Calu3 (cell line): ENCODE data around the gene SNX25. TPM values are rescaled to one million over a fixed set of nuclear protein-coding genes. Genes with fewer than 3 reads are reported as not detected.

ENCODE experiments used
- BruUV-seq: library from RNA; stranded (reverse); fragments of 400-500 nt; replicated peaks from 2 replicates; lab custom pipeline; 2021; lab: Mats Ljungman, UMichigan
- CTCF ChIA-PET: fragments of 300-600 bp; sonication (Branson Sonifier 250); formaldehyde crosslinking; loops from one replicate; lab custom pipeline; 2022; ENCODE audit warnings: antibody characterized with exemption; lab: Charles Lee
- DNase-seq: peaks from one replicate; pipeline ENCODE4 v3.0.0; 2022
- H3K27ac Mint-ChIP-seq: one replicate; pipeline ENCODE4 v1.8.0; 2022; ENCODE audit warnings: mixed read lengths; ENCODE audit not compliant: unreplicated experiment
- H3K27me3 Mint-ChIP-seq: one replicate; pipeline ENCODE4 v1.8.0; 2022; ENCODE audit warnings: mixed read lengths; ENCODE audit not compliant: unreplicated experiment
- H3K36me3 Mint-ChIP-seq: one replicate; pipeline ENCODE4 v1.8.0; 2022; ENCODE audit warnings: mild to moderate bottlenecking, moderate library complexity, mixed read lengths; ENCODE audit not compliant: insufficient read depth, unreplicated experiment
- H3K4me1 Mint-ChIP-seq: one replicate; pipeline ENCODE4 v1.8.0; 2022; ENCODE audit warnings: mild to moderate bottlenecking, low read depth, mixed read lengths; ENCODE audit not compliant: unreplicated experiment
- H3K4me3 Mint-ChIP-seq: one replicate; pipeline ENCODE4 v1.8.0; 2022; ENCODE audit warnings: mild to moderate bottlenecking, low read depth, moderate library complexity, mixed read lengths; ENCODE audit not compliant: unreplicated experiment
- H3K9me3 Mint-ChIP-seq: one replicate; pipeline ENCODE4 v1.8.0; 2022; ENCODE audit warnings: low read depth, mixed read lengths; ENCODE audit not compliant: unreplicated experiment
- CTCF ChIP-seq: fragments of 200-600 bp; IDR thresholded peaks from one replicate; pipeline ENCODE4 v1.8.0; 2022; ENCODE audit warnings: antibody characterized with exemption; ENCODE audit not compliant: unreplicated experiment
- intact Hi-C: fragments of 100-400 bp; cut with micrococcal nuclease; formaldehyde crosslinking; loops from one replicate; pipeline ENCODE4 v1.10.0; 2022; ENCODE audit not compliant: unreplicated experiment
- total RNA-seq: library from RNA; stranded (reverse); gene quantifications from 2 replicates; pipeline ENCODE4 v1.2.3, GENCODE V29; 2022

SNX25 gene
- total RNA-seq, 1 experiment from 2014 or later, result 16.1 TPM

- Mint-ChIP-seq H3K27me3 (no peaks in the 10 kb centered on the region), H3K4me1 (peaks cover 8% of the 10 kb centered on the region), H3K4me3 (peak overlapping the region; percentile 72), H3K9me3 (no peaks in the 10 kb centered on the region), H3K27ac (no peak overlapping the region), H3K36me3 (peaks cover 20% of the 10 kb centered on the region)
- intact Hi-C loops, result loop anchor here (5.0 kb wide), 1 partner anchor 192 kb away; the partner anchor contains the start of gene CFAP97
- DNase-seq, result no peak
- TF ChIP-seq CTCF, result no peak
- CTCF ChIA-PET, result no interaction called here
- no TSS peak for BruUV-seq
Observed at GRCh38 chr4:185394568-185395237, 185.3 kb downstream of the SNX25 start.

GRCh38 chr4:185395238-185395955 lies 186.0 kb downstream of the SNX25 start, which contains the start of gene LRP2BP:
LRP2BP (minus strand) TSS chr4:185395924; CDS start chr4:185378186, 17,738 bp downstream.
- H3K27me3 Mint-ChIP-seq, result no peaks in the 10 kb centered on the region
- H3K27ac Mint-ChIP-seq, result peak within 1 kb of the TSS; percentile 93
- H3K4me1 Mint-ChIP-seq, result peaks cover 8% of the 10 kb centered on the region
- DNase-seq, result no peak
- peak within 1 kb of the TSS; percentile 72 for H3K4me3 Mint-ChIP-seq
- peaks cover 20% of the 10 kb centered on the region for H3K36me3 Mint-ChIP-seq
- intact Hi-C loops, result loop anchor here (5.0 kb wide), 1 partner anchor 193 kb away; the partner anchor contains the start of gene CFAP97
- TF ChIP-seq CTCF, result no peak
- CTCF ChIA-PET, result no interaction called here
- H3K9me3 Mint-ChIP-seq, result no peaks in the 10 kb centered on the region
- TSS peak; percentile 72 for BruUV-seq

- no TSS peak for BruUV-seq
- H3K9me3 Mint-ChIP-seq, result no peaks in the 10 kb centered on the region
- intact Hi-C loops, result loop anchor here (5.0 kb wide), 1 partner anchor 194 kb away; the partner anchor contains the start of gene CFAP97
- TF ChIP-seq CTCF, result no peak
- H3K27ac Mint-ChIP-seq, result peak overlapping the region; percentile 93
- H3K27me3 Mint-ChIP-seq, result no peaks in the 10 kb centered on the region
- H3K36me3 Mint-ChIP-seq, result peaks cover 23% of the 10 kb centered on the region
- peak overlapping the region; percentile 72 for H3K4me3 Mint-ChIP-seq
- peak; percentile 95 for DNase-seq
- CTCF ChIA-PET, result interaction anchor here (0.5 to 1.6 kb wide), 2 partner anchors 169 to 311 kb away, joined by 3 read pairs; no protein-coding TSS in a partner anchor
- H3K4me1 Mint-ChIP-seq, result peaks cover 8% of the 10 kb centered on the region
Observed at GRCh38 chr4:185395956-185396723, 186.7 kb downstream of the SNX25 start.

- Mint-ChIP-seq H3K9me3 (no peaks in the 10 kb centered on the region), H3K27me3 (no peaks in the 10 kb centered on the region), H3K4me1 (peaks cover 8% of the 10 kb centered on the region), H3K27ac (peak within 1 kb of the TSS; percentile 93), H3K4me3 (peak within 1 kb of the TSS; percentile 72), H3K36me3 (peaks cover 26% of the 10 kb centered on the region)
- CTCF ChIA-PET, result interaction anchor here (0.5 to 1.6 kb wide), 2 partner anchors 170 to 311 kb away, joined by 3 read pairs; no protein-coding TSS in a partner anchor
- intact Hi-C loops, result loop anchor here (5.0 kb wide), 1 partner anchor 195 kb away; the partner anchor contains the start of gene CFAP97
- TF ChIP-seq CTCF, result no peak
- DNase-seq, result peak; percentile 32
- TSS peak; percentile 56 for BruUV-seq
Observed at GRCh38 chr4:185396724-185397385, 187.5 kb downstream of the SNX25 start, which contains the start of gene ANKRD37. ANKRD37 (plus strand) TSS chr4:185396841; CDS start chr4:185396924, 83 bp downstream.
